Neural crest cell (in vitro differentiated cells): ENCODE data around the gene PRKRIP1. TPM values are rescaled to one million over a fixed set of nuclear protein-coding genes. Genes with fewer than 3 reads are reported as not detected.

Experiments
- DNase-seq: peaks from one replicate; pipeline ENCODE4 v3.0.0; 2021; ENCODE audit warnings: low read depth, mixed read lengths, low spot score
- H3K27ac Mint-ChIP-seq: one replicate; pipeline ENCODE4 v1.8.0; 2021; ENCODE audit warnings: mild to moderate bottlenecking, mixed read lengths; ENCODE audit not compliant: unreplicated experiment
- H3K27me3 Mint-ChIP-seq: 2 replicates; pipeline ENCODE4 v1.8.0; 2021; ENCODE audit warnings: low read depth, mild to moderate bottlenecking, mixed read lengths
- H3K36me3 Mint-ChIP-seq: 2 replicates; pipeline ENCODE4 v1.8.0; 2021; ENCODE audit warnings: low read depth, mild to moderate bottlenecking, mixed read lengths
- H3K4me1 Mint-ChIP-seq: 2 replicates; pipeline ENCODE4 v1.8.0; 2021; ENCODE audit warnings: mixed read lengths
- H3K4me3 Mint-ChIP-seq: one replicate; pipeline ENCODE4 v1.8.0; 2021; ENCODE audit warnings: mild to moderate bottlenecking, mixed read lengths
- H3K9me3 Mint-ChIP-seq: 2 replicates; pipeline ENCODE4 v1.8.0; 2021; ENCODE audit warnings: mixed read lengths
- total RNA-seq: library from RNA; stranded (reverse); gene quantifications from 2 replicates; pipeline ENCODE4 v1.2.1, GENCODE V29; 2021
- TF ChIP-seq, protein P1 (sequence below): fragments of 200-600 bp; sonication (generic); conservative IDR thresholded peaks from 2 replicates; pipeline ENCODE4 v1.5.0; 2021; ENCODE audit warnings: antibody characterized with exemption, mild to moderate bottlenecking

Gene PRKRIP1
- total RNA-seq, 1 donor from 2014 or later = 41.9 TPM

- Mint-ChIP-seq H3K4me3 (peak overlapping the region; percentile 49), H3K4me1 (peaks cover 15% of the 10 kb centered on the region), H3K9me3 (no peaks in the 10 kb centered on the region), H3K27ac (peak overlapping the region; percentile 27), H3K36me3 (peaks cover 10% of the 10 kb centered on the region), H3K27me3 (no peaks in the 10 kb centered on the region)
- no peak for DNase-seq
- TF ChIP-seq, protein P1, sequence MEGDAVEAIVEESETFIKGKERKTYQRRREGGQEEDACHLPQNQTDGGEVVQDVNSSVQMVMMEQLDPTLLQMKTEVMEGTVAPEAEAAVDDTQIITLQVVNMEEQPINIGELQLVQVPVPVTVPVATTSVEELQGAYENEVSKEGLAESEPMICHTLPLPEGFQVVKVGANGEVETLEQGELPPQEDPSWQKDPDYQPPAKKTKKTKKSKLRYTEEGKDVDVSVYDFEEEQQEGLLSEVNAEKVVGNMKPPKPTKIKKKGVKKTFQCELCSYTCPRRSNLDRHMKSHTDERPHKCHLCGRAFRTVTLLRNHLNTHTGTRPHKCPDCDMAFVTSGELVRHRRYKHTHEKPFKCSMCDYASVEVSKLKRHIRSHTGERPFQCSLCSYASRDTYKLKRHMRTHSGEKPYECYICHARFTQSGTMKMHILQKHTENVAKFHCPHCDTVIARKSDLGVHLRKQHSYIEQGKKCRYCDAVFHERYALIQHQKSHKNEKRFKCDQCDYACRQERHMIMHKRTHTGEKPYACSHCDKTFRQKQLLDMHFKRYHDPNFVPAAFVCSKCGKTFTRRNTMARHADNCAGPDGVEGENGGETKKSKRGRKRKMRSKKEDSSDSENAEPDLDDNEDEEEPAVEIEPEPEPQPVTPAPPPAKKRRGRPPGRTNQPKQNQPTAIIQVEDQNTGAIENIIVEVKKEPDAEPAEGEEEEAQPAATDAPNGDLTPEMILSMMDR = no peak
Observed at GRCh38 chr7:102439963-102440795, 44.0 kb downstream of the PRKRIP1 start.

DNA sequence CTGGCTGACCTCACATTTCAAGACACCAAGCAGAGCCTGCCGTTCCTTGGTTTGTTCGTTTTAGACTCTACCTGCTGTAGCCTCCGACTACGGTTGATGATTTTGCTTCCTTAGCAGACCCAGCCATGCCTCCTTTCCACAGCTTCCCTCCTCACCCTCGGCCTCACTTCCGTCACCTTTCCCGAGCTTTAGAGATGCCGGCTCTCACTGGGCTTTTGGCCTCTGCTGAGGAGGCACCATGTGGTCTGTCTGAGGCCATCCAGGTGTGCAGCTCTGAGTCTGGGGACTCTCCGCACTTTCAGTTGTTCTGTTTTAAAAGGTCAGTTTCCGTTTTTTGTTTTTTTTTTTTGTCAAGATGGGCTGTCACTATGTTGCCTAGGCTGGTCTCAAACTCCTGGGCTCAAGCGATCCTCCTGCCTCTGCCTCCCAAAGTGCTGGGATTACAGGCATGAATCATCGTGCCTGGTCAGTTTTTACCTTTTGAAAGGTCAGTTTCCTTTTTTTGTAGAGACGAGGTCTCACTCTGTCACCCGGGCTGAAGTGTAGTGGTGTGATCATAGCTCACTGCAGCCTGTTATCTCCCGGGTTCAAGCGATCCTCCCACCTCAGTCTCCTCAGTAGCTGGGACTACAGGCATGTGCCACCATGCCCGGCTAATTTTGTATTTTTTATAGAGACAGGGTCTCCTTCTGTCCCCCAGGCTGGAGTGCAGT, 49.0 kb downstream of the PRKRIP1 start:
- TF ChIP-seq, protein P1 = no peak
- no peaks in the 10 kb centered on the region for H3K9me3 Mint-ChIP-seq
- H3K36me3 Mint-ChIP-seq = peaks cover 7% of the 10 kb centered on the region
- H3K27me3 Mint-ChIP-seq = no peaks in the 10 kb centered on the region
- peak overlapping the region; percentile 19 for H3K27ac Mint-ChIP-seq
- no peak for DNase-seq
- H3K4me1 Mint-ChIP-seq = peaks cover 8% of the 10 kb centered on the region
- H3K4me3 Mint-ChIP-seq = no peak overlapping the region

GRCh38 chr7:102445674-102446071, 49.5 kb downstream of the PRKRIP1 start:
- H3K9me3 Mint-ChIP-seq = no peaks in the 10 kb centered on the region
- no peaks in the 10 kb centered on the region for H3K27me3 Mint-ChIP-seq
- TF ChIP-seq, protein P1 = no peak
- peaks cover 7% of the 10 kb centered on the region for H3K36me3 Mint-ChIP-seq
- no peak overlapping the region for H3K4me3 Mint-ChIP-seq
- peaks cover 9% of the 10 kb centered on the region for H3K4me1 Mint-ChIP-seq
- DNase-seq = no peak
- peak overlapping the region; percentile 75 for H3K27ac Mint-ChIP-seq

DNA sequence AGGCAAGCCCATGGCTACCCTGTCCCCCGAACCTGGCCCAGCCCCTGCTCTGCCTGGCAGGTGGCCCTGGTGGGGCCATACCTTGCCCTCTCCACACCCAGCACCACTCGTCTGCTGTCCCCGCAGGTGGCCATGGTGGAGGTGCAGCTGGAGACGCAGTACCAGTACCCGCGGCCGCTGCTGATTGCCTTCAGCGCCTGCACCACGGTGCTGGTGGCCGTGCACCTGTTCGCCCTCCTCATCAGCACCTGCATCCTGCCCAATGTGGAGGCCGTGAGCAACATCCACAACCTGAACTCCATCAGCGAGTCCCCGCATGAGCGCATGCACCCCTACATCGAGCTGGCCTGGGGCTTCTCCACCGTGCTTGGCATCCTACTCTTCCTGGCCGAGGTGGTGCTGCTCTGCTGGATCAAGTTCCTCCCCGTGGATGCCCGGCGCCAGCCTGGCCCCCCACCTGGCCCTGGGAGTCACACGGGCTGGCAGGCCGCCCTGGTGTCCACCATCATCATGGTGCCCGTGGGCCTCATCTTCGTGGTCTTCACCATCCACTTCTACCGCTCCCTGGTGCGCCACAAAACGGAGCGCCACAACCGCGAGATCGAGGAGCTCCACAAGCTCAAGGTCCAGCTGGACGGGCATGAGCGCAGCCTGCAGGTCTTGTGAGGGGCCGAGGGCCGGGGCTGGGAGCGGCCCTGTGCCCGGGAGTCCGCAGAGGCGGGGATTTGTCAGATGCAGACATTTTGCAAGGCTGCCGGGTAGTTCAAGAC, 50.4 kb downstream of the PRKRIP1 start:
- no peaks in the 10 kb centered on the region for H3K9me3 Mint-ChIP-seq
- no peaks in the 10 kb centered on the region for H3K27me3 Mint-ChIP-seq
- H3K36me3 Mint-ChIP-seq = peaks cover 8% of the 10 kb centered on the region
- H3K27ac Mint-ChIP-seq = peak overlapping the region; percentile 43
- peaks cover 11% of the 10 kb centered on the region for H3K4me1 Mint-ChIP-seq
- no peak for DNase-seq
- no peak overlapping the region for H3K4me3 Mint-ChIP-seq
- TF ChIP-seq, protein P1 = no peak

DNA sequence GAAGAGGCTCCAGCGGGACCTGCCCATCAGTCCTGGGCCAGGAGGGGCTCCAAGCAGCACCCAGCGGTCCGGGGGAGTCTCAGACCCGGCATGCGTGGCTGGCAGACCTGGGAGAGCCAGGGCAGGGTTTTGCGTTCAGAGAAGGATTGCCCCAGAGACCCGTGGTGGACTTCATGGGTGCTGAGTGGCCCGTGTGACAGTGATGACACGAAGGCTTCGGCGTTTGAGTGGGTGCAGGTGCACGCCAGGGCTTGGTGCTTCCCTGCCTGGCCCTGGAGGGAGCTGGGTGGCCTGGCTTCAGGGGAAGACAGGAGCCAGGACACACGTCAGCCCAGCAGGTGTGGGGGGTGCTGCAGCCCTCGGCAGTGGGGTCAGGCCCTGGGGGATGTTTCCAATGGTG, 51.1 kb downstream of the PRKRIP1 start:
- Mint-ChIP-seq H3K36me3 (peaks cover 5% of the 10 kb centered on the region), H3K27ac (no peak overlapping the region), H3K4me3 (no peak overlapping the region), H3K4me1 (peaks cover 11% of the 10 kb centered on the region), H3K9me3 (no peaks in the 10 kb centered on the region), H3K27me3 (no peaks in the 10 kb centered on the region)
- TF ChIP-seq, protein P1 = no peak
- no peak for DNase-seq
